DMS79 treated with DMSO at 0.1 percent for 48 hours (cell line): ENCODE measurements around the gene SLC25A11.
"Not testable (repeated sequence)": the region's sequence is repeated elsewhere in the genome, so short reads cannot be mapped to it uniquely, and the experiment has no call there.

ENCODE experiments used
- DNase-seq: peaks from one replicate; lab custom pipeline; 2025; lab: John Stamatoyannopoulos, UW

SLC25A11 gene

GRCh38 chr17:4945176-4945943, 5.5 kb upstream of the SLC25A11 start:
- DNase-seq = no peak

- DNase-seq = no peak
Observed at GRCh38 chr17:4944554-4945175, 4.8 kb upstream of the SLC25A11 start.

GRCh38 chr17:4944163-4944553, 4.3 kb upstream of the SLC25A11 start:
- no peak for DNase-seq

- DNase-seq = no peak
Observed at GRCh38 chr17:4942760-4943508, 3.1 kb upstream of the SLC25A11 start.

GRCh38 chr17:4941319-4941610, 1.4 kb upstream of the SLC25A11 start:
- DNase-seq = no peak

GRCh38 chr17:4940555-4941318, 891 bp upstream of the SLC25A11 start:
- DNase-seq = no peak

GRCh38 chr17:4939546-4939795, 375 bp downstream of the SLC25A11 start:
- no peak for DNase-seq

GRCh38 chr17:4938688-4939545, 929 bp downstream of the SLC25A11 start:
- DNase-seq = peak; percentile 7

- DNase-seq = no peak
Observed at GRCh38 chr17:4938069-4938491, 1.8 kb downstream of the SLC25A11 start.

GRCh38 chr17:4937553-4937952, 2.3 kb downstream of the SLC25A11 start:
- DNase-seq = no peak

- no peak for DNase-seq
Observed at GRCh38 chr17:4936436-4936835, 3.4 kb downstream of the SLC25A11 start.

GRCh38 chr17:4935650-4936049, 4.2 kb downstream of the SLC25A11 start:
- no peak for DNase-seq

- peak; percentile 67 for DNase-seq
Observed at GRCh38 chr17:4934173-4934979, 5.5 kb downstream of the SLC25A11 start.

- no peak for DNase-seq
Observed at GRCh38 chr17:4933646-4934045, 6.2 kb downstream of the SLC25A11 start.

- DNase-seq = no peak
Observed at GRCh38 chr17:4932756-4933155, 7.1 kb downstream of the SLC25A11 start.

- no peak for DNase-seq
Observed at GRCh38 chr17:4931963-4932362, 7.9 kb downstream of the SLC25A11 start, which contains the start of gene GP1BA. TSS of gene GP1BA (plus strand) at chr17:4932277. CDS start at chr17:4932605, 328 bp downstream.

GRCh38 chr17:4928881-4929280, 11.0 kb downstream of the SLC25A11 start:
- no peak for DNase-seq

GRCh38 chr17:4926577-4927335, 13.1 kb downstream of the SLC25A11 start:
- DNase-seq = not testable (repeated sequence)

- no peak for DNase-seq
Observed at GRCh38 chr17:4921320-4921719, 18.5 kb downstream of the SLC25A11 start.
